Measurements from ENCODE around the gene GLA.

DNA sequence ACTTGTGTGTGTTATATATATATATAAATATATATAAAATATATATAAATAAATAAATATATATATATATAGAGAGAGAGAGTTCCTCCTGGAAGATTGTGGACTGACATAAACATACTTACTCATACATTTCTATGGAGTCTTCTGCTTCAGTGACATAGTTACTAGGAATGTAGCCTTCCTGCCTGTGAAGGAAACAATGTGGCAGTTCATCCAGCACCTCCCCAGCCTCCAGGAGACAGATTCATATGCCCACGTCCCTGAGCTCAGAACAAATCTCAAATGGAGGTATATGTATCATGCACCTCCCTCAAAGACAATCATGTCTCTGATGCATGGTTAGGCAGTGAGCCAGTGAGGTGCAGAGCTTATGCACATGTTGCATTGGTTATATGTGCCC, 47.8 kb downstream of the GLA start:
- TF ChIP-seq EZH2phosphoT487 (IDR thresholded peaks at IDR 0.05; ENCODE audit: low read depth) (no peak), CTCF (IDR thresholded peaks at IDR 0.05; ENCODE audit: low read depth, low read length) (no peak)

Data from OCI-LY3 (cell line).